NAMALWA (cell line): ENCODE measurements around the gene PRKACB.
"Not testable (repeated sequence)": the region's sequence is repeated elsewhere in the genome, so short reads cannot be mapped to it uniquely, and the experiment has no call there.

ENCODE experiments used
- DNase-seq: peaks from one replicate; pipeline ENCODE4 v3.0.0-alpha.2; 2015; ENCODE audit warnings: low spot score

Gene PRKACB

DNA sequence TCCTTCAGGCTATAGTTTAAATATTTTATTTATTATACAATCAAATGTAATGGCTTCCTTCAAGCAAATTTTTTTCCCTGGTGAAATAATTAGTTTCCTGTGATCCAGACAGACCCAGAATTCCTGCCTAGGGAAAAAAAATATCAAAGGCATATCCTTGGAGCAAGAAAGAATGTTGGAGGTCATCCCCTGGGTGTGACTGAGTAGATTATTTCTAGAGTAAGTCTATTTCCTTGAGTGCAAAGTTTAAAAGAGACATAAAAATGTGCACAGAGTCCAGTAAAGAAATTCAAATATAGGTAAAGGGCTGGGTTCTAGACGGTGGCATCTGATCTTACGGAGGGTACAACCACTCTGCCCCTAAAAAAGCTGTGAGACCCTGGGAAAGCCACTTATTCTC, 125.2 kb downstream of the PRKACB start:
- no peak for DNase-seq

DNA sequence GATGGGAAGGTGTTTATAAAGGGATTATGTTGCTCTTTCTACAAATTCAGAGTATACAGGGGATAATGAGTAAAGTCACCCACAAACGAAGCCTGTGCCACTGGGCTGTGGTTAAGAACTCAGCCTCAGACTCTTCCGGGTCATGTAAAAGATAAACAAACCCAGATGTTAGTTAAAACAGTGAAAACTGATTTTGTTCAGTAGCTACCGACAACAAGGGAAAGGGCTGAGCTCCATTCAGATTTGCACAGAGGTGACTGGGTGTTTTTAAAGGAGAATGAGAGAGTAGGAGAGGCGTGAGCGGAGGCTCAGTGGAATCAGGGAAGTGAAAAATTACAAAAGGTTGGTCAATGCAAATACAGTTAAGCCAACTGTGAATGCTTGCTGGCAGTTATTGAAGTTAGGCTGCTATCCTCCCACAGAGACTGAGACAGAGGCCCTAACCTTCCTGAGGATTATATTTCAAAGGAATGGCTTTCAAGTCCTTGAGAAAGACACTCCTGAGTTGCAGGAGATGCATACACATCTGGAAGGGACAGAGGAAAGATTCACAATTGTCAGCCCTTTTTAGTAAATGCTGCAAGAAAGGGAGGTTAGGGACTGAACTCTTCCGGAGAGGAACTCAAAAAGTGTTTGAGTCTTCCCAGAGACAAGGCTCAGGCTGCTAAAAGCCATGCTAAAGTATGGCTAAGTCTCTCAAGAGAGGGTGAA, 127.5 kb downstream of the PRKACB start:
- DNase-seq, result peak; percentile 81

DNA sequence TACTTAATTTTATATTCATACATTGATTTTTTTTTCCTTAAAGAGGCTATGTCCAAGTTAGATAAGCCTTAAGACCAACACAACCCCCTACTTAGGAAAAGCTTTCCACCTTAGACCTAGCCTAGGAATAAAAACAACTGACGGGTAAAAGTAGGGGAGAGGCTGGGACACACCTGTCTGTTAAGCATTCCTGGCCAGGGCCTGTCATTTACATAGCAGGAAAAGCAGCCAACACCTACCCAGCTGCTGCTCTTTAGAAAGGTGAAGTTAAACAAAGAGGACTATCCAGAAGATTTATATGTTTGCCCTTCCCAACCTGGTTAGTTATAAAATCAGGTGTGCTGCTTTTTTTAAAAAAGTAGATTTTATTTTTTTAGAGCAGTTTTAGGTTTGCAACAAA, 128.3 kb downstream of the PRKACB start:
- no peak for DNase-seq

DNA sequence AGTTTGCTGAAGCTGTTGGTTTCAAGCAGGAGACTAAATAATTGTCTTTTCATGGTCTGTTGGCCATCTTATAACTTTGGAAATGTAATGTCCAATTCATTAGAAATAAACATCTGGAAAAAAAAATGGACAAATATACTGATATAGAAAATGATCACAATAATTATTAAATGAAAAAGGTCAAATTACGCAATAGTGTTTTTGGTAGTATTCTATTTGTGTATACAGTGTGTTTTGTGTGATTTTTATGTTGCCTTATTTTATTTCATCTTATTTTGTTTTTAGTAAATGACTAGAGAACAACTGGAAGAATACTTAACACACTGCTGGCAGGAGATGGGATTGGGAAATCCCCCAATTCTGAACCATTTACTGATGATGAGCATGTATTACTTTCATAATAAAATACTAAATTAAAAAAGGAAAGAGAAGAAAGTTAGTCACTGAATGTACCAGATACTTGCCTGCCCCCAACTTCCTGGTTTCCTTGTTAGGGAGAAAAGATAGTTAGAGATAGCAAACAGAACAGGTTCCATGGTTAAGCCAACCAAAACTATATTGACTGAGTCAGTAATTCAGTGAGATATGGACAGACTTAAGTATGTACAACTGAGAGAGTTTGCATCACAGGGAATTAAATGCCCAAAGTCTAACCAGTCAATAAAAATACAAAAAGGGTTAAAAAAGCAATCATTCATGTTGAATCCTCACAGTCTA, 133.4 kb downstream of the PRKACB start:
- DNase-seq, result no peak

DNA sequence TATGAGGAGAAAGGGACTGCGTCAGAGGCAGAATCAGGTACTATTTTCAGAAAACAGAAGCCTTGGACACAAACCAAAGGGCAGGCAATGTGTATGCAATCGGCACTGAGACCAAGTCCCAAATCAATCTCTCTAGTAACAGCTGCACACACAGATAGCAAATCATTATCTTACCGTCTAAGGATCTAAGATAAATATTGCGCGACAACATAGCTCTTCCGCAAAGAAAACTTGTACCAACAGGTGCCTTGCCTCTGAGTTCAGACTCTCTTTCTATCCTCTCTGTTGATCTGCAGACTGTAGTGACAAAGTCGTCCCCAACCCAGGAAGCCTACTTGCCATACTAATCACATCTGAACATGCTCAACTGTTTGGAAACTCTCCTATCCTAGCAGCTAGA, 134.8 kb downstream of the PRKACB start:
- DNase-seq, result no peak

DNA sequence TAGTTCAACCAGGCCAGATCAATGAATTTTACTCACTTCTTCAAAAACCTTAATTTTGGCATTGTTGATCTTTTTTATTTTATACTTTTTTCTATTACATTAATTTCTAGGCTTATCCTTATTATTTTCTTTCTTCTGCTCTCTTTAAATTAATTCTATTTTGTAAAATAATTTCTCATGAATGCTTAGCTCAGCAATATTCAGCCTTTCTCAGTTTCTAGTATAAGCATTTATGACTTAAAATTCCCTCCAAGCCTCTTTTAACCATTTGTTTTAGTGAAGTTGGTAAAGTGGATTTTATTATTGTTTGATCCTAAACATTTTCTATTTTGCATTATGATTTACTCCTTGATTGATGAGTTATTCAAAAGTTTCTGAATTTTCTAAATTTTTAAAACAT, 136.8 kb downstream of the PRKACB start:
- no peak for DNase-seq

DNA sequence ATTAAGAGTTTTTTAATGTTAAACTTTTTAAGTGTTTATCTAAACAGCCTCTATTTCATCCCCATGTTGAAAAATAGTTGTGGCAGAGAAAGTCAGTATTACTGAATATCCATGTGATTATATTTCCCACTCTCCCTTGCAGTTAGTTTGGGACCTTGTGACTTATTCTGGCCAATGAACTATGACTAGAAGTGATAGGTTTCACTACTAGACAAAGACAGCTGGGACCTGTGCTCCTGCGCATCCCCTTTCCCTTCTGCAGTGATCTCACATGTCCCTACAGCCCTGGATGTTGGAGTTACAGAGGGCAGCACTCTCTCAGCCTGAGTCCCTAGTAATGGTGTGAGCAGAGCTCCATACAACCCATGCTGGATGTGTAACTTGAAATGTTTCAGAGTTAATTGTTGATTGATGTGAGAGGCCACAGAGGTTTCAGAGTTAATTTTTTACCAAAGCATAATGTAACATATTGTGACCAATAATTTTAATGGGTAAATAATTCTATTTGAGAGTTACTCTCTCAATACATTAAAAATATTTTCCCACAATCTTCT, 138.8 kb downstream of the PRKACB start:
- DNase-seq, result no peak

DNA sequence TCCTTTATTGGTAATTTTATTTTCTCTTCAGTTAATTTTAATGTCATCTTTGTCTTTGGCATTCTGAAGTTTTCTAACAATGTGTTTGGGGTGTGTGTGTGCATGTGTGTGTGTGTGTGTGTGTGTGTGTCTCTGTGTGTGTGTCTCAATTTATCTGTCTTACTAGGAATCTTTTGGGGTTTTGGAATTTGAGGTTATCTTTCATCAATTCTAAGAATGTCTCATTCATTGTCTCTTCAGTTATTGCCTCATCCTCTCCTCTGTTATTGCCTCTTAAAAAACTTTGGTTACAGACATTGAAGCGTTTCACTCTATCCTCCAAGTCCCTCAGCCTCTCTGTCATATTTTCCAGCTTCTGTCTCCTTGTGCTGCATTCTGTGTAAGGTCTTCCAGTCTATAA, 139.3 kb downstream of the PRKACB start:
- DNase-seq, result no peak

DNA sequence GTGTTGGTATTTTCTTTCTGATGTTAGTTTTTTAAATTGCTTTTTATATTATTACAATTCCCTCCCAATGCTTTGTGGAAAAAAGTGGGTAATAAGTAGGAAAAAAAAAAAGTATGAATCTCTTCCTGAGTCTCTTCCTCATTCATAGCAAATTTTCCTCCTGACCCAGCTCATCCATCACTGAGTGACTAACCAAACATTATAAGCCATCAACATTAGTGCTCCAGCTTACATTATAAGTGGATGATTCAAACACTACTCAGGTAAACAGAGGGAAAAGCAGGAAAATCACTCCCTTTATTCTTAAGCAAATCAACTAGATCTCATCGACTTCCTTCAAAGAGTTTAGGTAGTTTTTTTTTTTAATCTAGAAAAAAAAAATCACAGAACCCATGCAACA, 142.0 kb downstream of the PRKACB start:
- DNase-seq, result no peak

DNA sequence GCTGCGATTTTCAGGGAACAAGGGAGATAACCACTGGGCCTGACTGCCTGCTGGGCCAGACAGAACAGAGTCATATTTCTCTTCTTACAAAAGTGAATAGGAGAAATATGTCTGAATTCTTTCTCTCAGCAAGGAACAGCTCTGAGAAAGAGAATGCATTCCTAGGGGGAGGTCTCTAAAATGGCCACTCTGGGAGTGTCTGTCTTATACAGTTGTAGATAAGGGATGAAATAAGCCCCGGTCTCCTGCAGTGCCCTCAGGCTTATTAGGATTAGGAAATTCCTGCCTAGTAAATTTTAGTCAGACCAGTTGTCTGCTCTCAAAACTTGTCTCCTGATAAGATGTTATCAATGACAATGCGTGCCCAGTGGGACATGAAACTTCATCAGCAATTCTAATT, 143.3 kb downstream of the PRKACB start:
- DNase-seq, result not testable (repeated sequence)
